Neural cell (in vitro differentiated cells): ENCODE data around the gene REPS1. TPM values are rescaled to one million over a fixed set of nuclear protein-coding genes. Genes with fewer than 3 reads are reported as not detected.

Experiments used
- H2AFZ ChIP-seq: fragments of 200-600, 300-800 bp; sonication (generic), shearing (Covaris generic); 2 replicates; pipeline ENCODE4 v1.6.0; 2014; ENCODE audit warnings: low read depth, mild to moderate bottlenecking, antibody characterized with exemption, low read length, moderate library complexity
- H3F3A ChIP-seq: fragments of 200-600 bp; shearing (Covaris generic); 2 replicates; pipeline ENCODE4 v1.6.1; 2016; ENCODE audit warnings: mild to moderate bottlenecking, moderate library complexity, mixed read lengths, antibody characterized with exemption, low read length; ENCODE audit not compliant: insufficient read depth, poor library complexity, severe bottlenecking
- H3K27ac ChIP-seq: fragments of 200-600, 300-800 bp; sonication (generic), shearing (Covaris generic); 2 replicates; pipeline ENCODE4 v1.5.1; 2014; ENCODE audit warnings: mild to moderate bottlenecking, low read length, moderate library complexity
- H3K27me3 ChIP-seq: fragments of 300-800, 200-600 bp; sonication (generic), shearing (Covaris generic); 2 replicates; pipeline ENCODE4 v1.6.0; 2014; ENCODE audit warnings: mild to moderate bottlenecking, low read depth, low read length, moderate library complexity; ENCODE audit not compliant: insufficient read depth
- H3K36me3 ChIP-seq: fragments of 300-800, 200-600 bp; sonication (generic), shearing (Covaris generic); 2 replicates; pipeline ENCODE4 v1.5.1; 2014; ENCODE audit warnings: mild to moderate bottlenecking, antibody characterized with exemption, low read length, moderate library complexity; ENCODE audit not compliant: insufficient read depth
- H3K4me2 ChIP-seq: fragments of 300-800, 200-600 bp; sonication (generic), shearing (Covaris generic); 2 replicates; pipeline ENCODE4 v1.6.0; 2014; ENCODE audit warnings: mild to moderate bottlenecking, low read length
- H3K4me3 ChIP-seq: fragments of 300-800, 200-600 bp; sonication (generic), shearing (Covaris generic); 2 replicates; pipeline ENCODE4 v1.5.1; 2014; ENCODE audit warnings: mild to moderate bottlenecking, low read length, moderate library complexity
- H3K79me2 ChIP-seq: fragments of 200-600 bp; shearing (Covaris generic); replicated peaks from 2 replicates; pipeline ENCODE4 v1.6.0; 2014; ENCODE audit warnings: mild to moderate bottlenecking, low read length, moderate library complexity; ENCODE audit not compliant: insufficient read depth
- H3K9ac ChIP-seq: fragments of 300-800, 200-600 bp; sonication (generic), shearing (Covaris generic); 2 replicates; pipeline ENCODE4 v1.6.1; 2016; ENCODE audit warnings: mild to moderate bottlenecking, low read length, mixed read lengths
- H3K9me2 ChIP-seq: fragments of 200-600 bp; shearing (Covaris generic); 2 replicates; pipeline ENCODE4 v1.6.1; 2016; ENCODE audit warnings: mild to moderate bottlenecking, low read length, mixed read lengths; ENCODE audit not compliant: insufficient read depth
- H3K9me3 ChIP-seq: fragments of 200-600, 300-800 bp; sonication (generic), shearing (Covaris generic); 2 replicates; pipeline ENCODE4 v1.6.1; 2016; ENCODE audit warnings: mild to moderate bottlenecking, mixed run types, low read length, moderate library complexity, mixed read lengths
- H4K20me1 ChIP-seq: fragments of 200-600 bp; shearing (Covaris generic); 2 replicates; pipeline ENCODE4 v1.6.1; 2016; ENCODE audit warnings: mild to moderate bottlenecking, mixed run types; ENCODE audit not compliant: insufficient read depth
- CTCF ChIP-seq: fragments of 450-650 bp; IDR thresholded peaks from 2 replicates; pipeline ENCODE4 v1.5.1; 2014; ENCODE audit warnings: antibody characterized with exemption, mild to moderate bottlenecking, moderate library complexity; ENCODE audit not compliant: poor library complexity, severe bottlenecking
- EP300 ChIP-seq: fragments of 450-650 bp; conservative IDR thresholded peaks from 2 replicates; pipeline ENCODE4 v1.6.1; 2014; ENCODE audit warnings: antibody characterized with exemption, mild to moderate bottlenecking, moderate library complexity; ENCODE audit not compliant: poor library complexity, severe bottlenecking
- EZH2 ChIP-seq: fragments of 200-600, 300-800 bp; shearing (Covaris generic), sonication (generic); IDR thresholded peaks from 2 replicates; pipeline ENCODE4 v1.6.1; 2014; ENCODE audit warnings: antibody characterized with exemption, low read length, borderline replicate concordance, mild to moderate bottlenecking; ENCODE audit not compliant: insufficient read depth, poor library complexity, severe bottlenecking
- MXI1 ChIP-seq: fragments of 450-650 bp; conservative IDR thresholded peaks from 2 replicates; pipeline ENCODE4 v1.6.1; 2014; ENCODE audit warnings: antibody characterized with exemption, mild to moderate bottlenecking; ENCODE audit not compliant: poor library complexity, severe bottlenecking
- POLR2AphosphoS5 ChIP-seq: IDR thresholded peaks from 2 replicates; pipeline ENCODE4 v1.6.1; 2012
- RAD21 ChIP-seq: fragments of 450-650 bp; conservative IDR thresholded peaks from 2 replicates; pipeline ENCODE4 v1.6.1; 2014; ENCODE audit warnings: antibody characterized with exemption, mild to moderate bottlenecking, moderate library complexity
- REST ChIP-seq: IDR thresholded peaks from 2 replicates; pipeline ENCODE4 v1.6.1; 2012; ENCODE audit warnings: borderline replicate concordance
- SMC3 ChIP-seq: fragments of 450-650 bp; conservative IDR thresholded peaks from 2 replicates; pipeline ENCODE4 v1.6.1; 2014; ENCODE audit warnings: antibody characterized with exemption, mild to moderate bottlenecking, moderate library complexity; ENCODE audit not compliant: poor library complexity
- TAF1 ChIP-seq: IDR thresholded peaks from 2 replicates; pipeline ENCODE4 v1.6.1; 2012; ENCODE audit warnings: low read depth
- polyA plus RNA-seq: library from polyadenylated mRNA; depleted of rRNA; stranded (reverse); fragments of >200 nt; gene quantifications from 2 replicates; pipeline ENCODE4 v1.2.3, GENCODE V29; 2014

The REPS1 gene
- polyA plus RNA-seq, 1 donor from 2014 or later: 64.9 TPM

- Histone ChIP-seq H3F3A (no peaks in the 10 kb centered on the region), H3K27ac (peak overlapping the region; percentile 59), H3K36me3 (no peaks in the 10 kb centered on the region), H3K4me2 (no peak overlapping the region), H3K9ac (no peak overlapping the region), H3K9me2 (no peaks in the 10 kb centered on the region), H4K20me1 (no peaks in the 10 kb centered on the region), H3K4me3 (no peak overlapping the region), H3K79me2 (no peaks in the 10 kb centered on the region), H3K27me3 (no peaks in the 10 kb centered on the region), H3K9me3 (no peaks in the 10 kb centered on the region), H2AFZ (no peak overlapping the region)
- TF ChIP-seq REST: peak; percentile 55
- no peak for TF ChIP-seq MXI1
- TF ChIP-seq POLR2AphosphoS5: no peak
- no peak for TF ChIP-seq RAD21
- no peak for TF ChIP-seq EZH2
These were observed 114.9 kb downstream of the REPS1 start for GRCh38 chr6:138873191-138873590.

- Histone ChIP-seq H3K27me3 (no peaks in the 10 kb centered on the region), H3K4me2 (no peak overlapping the region), H3K4me3 (no peak overlapping the region), H3K27ac (no peak overlapping the region), H3K79me2 (no peaks in the 10 kb centered on the region), H3K9ac (no peak overlapping the region), H3F3A (no peaks in the 10 kb centered on the region), H3K36me3 (no peaks in the 10 kb centered on the region), H4K20me1 (no peaks in the 10 kb centered on the region), H3K9me2 (no peaks in the 10 kb centered on the region), H2AFZ (no peak overlapping the region), H3K9me3 (no peaks in the 10 kb centered on the region)
- TF ChIP-seq CTCF: no peak
- TF ChIP-seq EZH2: no peak
- no peak for TF ChIP-seq EP300
- TF ChIP-seq SMC3: no peak
- no peak for TF ChIP-seq MXI1
- TF ChIP-seq POLR2AphosphoS5: no peak
- TF ChIP-seq TAF1: no peak
- no peak for TF ChIP-seq RAD21
- TF ChIP-seq REST: no peak
These were observed 118.7 kb downstream of the REPS1 start for GRCh38 chr6:138869398-138869797.
